Fibroblast of peridontal ligament (primary cell): ENCODE results near the gene DNAL4.
"Not testable (repeated sequence)": the region's sequence is repeated elsewhere in the genome, so short reads cannot be mapped to it uniquely, and the experiment has no call there.

Experiments used
- DNase-seq: peaks from one replicate; pipeline ENCODE4 v3.0.0-alpha.2; 2010; ENCODE audit errors: extremely low read depth

The DNAL4 gene

DNA sequence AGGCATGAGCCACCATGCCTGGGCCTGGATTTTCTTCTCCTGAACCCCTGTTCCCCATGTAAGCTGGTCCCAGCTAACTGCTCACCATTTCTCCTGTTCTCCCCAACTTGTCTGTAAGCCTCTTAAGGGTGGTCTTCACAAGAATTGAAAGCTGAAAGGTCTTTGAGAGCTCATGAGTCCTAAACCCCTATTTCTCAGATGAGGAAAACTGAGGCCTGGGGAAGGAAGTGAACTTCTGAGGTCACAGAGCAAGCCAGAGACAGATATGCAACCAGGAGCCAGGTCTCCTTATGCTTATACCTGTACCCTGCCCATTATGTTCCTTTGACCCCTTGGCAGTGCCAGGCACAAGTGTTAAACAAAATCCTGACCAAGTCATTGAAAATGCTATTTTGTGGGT lies 33.6 kb upstream of the DNAL4 start:
- no peak for DNase-seq

DNA sequence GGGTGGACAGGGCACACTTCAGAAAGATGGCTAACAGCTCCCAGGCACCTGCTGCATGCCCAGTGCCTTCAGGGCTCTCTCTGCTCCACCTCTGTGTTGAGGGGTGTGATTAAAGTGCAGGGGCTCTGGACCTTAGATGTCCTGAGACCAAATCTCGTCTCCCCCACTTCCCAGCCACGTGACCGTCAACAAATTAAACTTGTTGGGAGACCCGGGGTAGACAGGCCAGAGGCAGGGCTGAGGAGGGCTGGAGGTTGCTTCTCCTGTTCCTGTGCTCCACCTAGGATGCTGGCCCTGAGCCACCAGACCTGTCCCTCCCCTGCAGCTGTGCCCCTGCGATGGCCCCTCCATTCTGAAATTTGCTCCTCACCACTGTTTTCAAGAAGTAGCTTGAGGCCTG lies 32.9 kb upstream of the DNAL4 start:
- no peak for DNase-seq

DNA sequence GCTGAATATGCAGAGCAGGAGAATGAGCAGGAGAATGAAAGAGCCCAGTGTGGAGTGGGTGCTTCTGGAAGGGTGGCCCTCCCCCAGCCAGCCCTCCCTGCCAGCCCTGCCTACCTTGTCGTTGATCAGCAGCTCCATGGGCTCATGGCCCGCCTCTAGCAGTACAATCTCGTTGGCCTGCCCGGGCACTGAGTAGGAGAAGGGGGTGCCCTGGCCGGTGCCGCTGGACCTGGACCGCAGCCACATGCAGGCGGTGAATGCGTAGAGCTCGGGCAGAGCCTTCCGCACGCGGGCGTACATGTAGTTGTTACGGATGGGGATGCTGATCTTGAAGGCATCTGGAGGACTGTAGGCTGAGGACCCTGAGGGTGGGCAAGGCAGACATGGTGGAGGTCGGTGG lies 32.4 kb upstream of the DNAL4 start:
- no peak for DNase-seq

DNA sequence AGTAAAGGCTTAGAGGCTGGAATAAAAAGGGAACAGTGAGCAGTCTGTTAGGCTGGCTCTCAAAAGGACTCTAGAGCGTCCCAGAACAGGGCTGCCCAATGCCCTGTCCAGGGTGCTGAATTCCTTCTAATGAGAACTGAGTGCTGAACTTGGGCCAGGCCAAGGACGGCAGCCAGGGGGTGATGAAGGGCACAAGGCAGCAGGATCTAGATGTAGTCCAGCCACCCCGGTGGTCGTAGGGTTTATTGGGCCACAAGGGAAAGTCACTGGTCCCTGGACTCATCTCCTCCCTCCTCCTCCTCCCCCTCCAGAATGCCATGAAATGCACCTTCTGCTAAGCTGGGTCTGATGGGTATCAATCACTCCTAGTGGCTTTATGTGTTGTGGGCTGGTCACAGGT lies 30.6 kb upstream of the DNAL4 start:
- peak; percentile 73 for DNase-seq

DNA sequence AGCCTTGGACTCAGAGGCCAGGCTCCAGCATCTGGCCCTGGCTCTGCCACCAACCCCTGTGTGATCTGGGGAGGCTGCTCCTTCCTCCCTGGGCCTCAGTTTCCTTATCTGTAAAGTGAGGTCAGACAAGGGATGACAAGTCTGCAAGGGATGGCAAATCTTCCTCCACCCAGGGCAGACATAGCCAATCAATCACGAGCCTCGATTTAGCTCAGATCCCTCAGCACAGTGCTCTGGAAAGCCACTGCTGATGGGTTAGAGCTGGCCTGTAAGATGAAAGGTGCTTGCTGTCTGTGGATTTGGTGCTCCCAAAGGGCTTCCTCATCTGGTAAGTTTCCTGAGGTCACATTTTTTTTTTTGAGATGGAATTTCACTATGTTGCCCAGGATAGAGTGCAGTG lies 29.7 kb upstream of the DNAL4 start:
- DNase-seq: no peak

DNA sequence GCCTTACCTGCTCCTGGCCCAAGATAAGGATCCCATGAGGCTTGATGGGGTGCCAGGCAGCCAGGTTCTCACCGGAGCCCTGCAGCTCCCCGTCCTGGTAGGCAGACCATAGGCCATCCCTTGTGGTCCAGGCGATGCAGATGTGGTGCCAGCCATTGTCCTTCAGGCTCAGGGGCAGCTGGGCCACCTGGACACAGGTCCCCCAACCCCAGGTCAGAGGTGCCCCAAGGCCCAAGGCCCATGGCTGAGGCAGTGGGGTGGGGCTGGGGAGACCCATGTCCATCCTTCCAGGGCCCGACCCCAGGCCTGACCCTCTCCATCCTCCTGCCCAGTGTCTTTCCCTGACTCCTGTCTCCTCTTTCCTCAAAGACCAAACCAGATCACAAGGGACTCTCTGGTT lies 29.1 kb upstream of the DNAL4 start:
- no peak for DNase-seq

DNA sequence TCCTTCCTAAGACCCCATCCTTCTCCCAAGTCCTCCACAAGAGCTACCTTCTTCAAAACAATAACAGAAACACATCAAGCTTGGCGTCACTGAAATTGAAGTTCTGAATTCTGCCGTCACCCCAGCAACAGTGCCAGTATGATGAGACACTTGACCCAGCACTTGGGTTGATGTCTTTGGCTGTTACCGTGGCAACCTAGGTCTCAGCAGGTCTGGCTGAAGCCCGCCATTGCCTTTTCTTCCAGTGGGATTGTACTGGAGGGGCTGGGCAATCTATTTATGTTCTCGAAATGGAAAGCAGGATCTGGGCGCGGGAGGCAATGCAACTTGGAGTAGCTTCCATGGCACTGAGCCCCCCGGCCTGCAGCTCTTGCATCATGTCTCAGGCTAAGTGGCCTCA lies 26.1 kb upstream of the DNAL4 start:
- no peak for DNase-seq

DNA sequence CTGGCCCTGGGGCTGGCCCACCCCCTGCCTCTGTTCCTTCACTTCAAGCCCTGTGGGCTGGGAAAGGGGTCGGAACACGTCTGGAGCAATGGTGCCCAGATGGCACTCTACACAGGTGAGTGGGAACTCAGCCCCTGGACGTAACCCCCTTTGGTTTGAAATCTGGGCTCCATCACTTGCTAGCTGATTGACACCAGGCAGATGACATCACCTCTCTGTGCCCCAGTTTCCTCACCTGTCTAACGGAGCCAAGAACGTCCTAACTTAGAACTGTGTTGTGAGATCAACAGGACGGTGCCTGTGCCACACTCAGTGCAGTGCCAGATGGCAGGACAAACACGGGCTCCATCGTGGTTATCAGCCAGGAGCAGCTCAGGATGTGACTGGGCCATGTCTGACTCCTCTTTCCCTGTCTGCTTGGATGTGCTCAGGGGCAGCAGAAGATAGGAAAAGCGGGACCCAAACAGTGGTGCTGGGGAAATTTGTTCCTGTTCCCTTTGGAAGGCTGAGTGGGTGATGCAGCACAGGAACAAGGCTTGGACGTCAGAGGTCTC lies 25.5 kb upstream of the DNAL4 start:
- DNase-seq: no peak

DNA sequence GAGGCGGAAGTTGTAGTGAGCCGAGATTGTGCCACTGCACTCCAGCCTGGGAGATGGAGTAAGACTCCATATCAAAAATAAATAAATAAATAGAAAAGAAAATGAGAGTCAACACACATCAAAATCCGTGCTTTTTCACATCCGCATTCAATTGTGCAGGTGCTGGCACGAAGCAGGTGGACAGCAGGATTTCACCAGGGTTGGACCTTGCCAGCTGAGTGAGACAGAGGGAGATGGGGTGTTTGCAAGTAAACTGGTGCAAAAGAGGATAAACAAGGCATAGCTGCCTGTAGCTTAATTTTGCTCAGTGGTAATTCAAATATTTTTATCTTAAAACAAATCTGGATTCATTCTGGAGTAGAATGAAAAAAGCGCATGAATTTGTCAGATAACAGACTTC lies 23.3 kb upstream of the DNAL4 start:
- DNase-seq: no peak

DNA sequence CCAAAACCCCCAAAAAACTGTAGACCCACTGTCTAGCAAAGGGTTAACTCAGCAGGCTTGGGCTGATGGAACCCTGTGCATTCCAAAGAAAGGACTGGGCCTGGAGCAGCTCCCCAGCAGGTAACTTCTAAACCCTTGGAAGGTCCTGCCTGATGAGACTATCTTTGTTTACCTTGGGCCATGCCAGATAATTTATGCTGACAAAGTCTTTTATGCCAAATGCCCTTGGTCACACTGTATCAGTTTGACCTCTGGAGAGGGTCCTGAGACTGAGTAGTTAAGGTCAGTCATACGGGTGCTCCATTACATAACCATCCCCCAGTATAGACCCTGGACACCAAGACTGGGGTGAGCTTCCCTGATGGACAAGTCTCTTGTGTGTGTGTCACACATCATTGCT lies 21.9 kb upstream of the DNAL4 start:
- no peak for DNase-seq

DNA sequence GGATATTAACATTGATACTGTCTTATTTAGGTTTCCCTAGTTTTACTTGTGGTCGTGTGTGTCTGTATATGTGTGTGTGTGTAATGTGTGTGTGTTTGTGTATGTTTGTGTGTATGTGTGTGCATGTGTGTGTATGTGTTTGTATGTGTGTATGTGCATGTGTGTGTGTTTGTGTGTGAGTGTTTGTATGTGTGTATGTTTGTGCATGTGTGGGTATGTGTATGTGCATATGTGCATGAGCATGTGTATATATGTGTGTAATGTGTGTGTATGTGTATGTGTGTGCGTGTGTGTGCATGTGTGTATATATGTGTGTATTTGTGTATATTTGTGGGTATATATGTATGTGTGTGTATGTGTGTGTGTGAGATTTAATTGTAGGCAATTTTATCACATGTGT lies 17.3 kb upstream of the DNAL4 start:
- DNase-seq: no peak

DNA sequence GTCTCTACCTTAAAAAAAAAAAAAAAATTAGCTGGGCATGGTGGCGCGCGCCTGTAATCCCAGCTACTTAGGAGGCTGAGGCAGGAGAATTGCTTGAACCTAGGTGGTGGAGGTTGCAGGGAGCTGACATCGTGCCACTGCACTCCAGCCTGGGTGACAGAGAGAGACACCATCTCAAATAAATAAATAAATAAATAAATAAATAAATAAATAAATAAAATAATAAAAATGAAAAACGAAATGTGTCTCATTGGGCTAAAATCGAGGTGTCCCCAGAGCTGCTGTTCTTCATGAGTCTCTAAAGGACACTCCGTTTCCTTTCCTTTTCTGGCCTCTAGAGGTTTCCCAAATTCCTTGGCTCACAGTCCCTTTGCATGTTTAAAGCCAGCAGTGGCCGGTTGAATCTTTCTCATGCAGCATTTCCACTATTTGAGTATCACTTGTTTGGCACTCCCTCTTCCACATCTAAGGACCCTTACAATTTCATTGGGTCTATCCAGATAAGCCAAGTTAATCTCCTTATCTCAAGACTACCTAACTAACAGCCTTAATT lies 11.2 kb upstream of the DNAL4 start:
- not testable (repeated sequence) for DNase-seq

DNA sequence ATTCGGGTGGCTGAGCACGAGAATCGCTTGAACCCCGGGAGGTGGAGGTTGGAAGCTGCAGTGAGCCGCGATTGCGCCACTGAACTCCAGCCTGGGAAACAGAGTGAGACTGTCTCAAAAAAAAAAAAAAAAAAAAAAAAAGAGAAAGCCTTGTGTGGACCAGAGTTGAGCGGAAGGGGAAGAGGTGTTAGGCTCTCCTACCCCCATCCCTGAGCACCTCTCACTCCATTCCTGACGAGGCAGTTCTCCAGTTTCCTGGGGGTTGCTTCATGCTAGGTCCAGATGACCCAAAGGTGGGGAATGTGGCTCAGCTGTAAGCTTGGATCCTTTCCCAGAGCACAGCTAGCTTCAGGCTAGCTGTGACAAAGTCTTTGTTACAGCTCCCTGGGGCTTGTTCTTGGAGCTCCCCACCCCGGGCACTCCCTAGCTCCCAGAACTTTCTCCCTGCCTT lies 8.8 kb upstream of the DNAL4 start:
- DNase-seq: peak; percentile 77

DNA sequence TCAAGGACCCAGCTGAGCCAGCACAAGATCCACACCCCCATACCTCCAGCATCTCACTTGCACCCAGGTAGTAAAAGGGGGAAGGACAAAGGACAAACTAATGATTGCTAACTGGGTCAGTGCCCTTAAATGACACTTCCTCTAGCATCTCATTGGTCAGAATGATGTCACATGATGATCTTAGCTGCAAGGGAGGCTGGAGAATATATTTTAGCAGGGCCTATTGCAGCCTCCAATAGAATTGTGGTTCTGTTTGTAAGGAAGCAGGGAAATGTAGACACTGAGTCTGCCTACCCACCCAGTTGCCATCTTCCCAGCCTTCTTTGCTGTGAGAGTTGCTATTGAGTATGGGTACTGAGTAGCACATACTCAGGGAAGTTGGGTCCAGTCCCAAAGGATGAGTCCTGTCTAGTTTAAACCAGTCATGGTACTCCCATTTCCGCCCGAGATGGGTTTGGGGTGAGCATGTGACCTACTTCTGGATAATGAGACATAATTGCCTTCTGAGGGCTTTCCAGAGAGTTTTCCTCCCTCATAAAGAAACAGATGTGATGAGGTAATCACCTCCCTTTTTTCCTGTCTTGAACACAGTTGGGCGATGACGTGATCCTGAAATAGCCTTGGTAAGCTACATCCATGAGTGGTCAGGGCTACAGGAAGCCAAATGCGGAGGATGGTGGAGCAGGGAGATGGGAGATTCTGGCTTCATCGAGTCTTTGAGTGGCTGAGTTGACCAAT lies 5.5 kb upstream of the DNAL4 start:
- DNase-seq: peak; percentile 64

DNA sequence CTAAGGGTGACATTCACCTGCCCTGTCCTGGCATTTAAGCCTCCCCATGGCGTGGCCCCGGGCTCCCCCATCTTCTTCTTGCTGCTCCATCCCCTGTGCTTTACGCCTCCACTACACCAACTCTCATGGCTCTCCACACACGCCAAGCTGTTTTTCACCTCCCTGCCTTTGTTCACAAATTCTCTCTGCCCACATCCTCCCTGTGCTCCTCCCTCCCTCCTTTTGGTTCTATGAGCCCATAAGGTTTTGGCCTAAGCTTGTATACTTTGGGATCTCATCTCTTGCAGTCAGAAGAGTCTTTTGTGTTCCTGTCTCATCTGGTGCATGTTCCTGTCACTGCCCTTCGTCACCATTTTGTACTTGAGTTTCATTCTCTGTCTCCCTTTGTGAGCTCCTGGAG lies 4.6 kb upstream of the DNAL4 start:
- no peak for DNase-seq

DNA sequence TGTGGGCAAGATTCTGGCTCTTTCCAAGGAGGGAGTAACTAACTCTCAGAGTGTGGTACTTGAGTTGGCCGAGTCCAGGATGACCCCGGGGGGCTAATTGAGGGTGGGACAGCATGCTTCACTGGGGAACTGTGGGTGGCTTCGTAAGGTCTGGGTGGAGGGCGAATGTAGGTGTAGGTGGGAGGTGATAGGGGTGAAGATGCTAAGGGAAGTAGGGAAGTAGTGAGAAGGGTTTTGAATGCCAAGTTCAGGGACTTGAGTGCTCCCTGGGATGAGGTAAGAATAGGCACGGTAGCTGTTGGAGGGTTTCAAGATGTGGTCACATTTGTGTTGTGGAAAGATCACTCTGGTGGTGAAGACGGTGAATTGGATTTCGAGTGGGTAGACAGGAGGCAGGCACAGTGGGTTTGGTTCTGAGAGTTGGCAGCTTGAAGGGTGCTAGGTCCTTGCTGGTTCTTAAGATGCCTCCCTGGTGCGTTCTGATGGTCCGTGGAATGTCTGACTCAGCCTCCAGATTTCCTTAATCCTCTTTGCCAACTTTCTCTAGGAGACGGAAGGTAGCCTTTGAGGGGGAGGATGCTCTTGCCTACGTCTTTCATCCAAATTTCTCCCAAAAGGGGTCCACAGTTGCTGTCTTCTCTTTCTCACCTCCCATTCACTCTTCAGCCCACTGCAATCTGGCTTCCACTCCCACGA lies 2.5 kb upstream of the DNAL4 start:
- DNase-seq: no peak

DNA sequence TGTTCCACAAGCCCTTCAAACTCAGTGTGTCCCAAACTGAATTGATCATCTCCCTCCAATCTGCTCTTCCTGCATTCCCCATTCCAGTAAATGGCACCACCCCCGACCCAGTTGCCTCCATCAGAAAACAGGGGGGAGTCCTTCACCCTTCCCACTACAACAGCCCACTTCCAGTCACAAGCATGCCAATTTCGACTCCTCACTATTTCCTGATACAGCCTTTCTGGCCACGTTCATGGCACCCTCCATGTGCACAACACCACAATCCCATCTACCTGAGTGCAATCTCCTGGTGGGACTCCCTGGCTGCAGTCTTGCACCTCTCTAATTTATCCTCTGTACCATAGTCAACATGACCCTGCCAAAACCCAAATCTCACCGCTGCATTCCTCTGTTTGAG lies 1.6 kb upstream of the DNAL4 start:
- no peak for DNase-seq

DNA sequence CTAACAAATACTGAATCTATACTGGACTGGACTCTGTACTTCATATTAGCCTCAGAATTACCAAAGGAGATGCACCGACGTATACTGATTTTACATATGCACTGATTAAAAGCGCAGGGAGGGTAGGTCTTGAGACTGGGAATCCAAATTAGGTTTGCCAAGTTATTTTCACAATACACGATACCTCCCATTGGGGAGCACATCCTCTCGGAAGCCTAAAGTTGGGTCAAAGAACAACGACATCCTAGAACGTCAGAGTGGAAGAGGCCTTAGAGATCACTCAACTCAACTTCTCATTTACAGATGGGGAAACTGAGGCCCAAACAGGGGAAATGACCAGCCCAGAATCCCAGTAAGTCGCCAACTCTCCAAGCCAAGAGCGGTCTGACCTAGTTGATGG lies 626 bp downstream of the DNAL4 start:
- DNase-seq: peak; percentile 11

DNA sequence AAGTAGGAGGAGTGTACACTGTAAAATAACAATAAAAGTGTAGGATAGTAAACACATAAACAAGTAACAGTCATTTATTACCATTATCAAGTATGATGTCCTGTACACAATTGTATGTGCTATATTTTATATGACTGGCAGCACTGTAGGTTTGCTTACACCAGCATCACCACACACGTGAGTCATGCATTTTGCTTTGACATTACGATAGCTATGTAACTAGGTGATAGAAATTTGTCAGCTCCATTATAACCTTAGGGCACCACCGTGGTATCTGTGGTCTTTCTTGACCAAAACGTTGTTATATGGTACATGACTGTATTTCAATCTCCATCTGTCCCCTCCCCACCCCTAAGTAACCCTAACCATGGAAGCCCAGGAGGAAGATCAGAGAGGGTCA lies 1.1 kb downstream of the DNAL4 start:
- no peak for DNase-seq

DNA sequence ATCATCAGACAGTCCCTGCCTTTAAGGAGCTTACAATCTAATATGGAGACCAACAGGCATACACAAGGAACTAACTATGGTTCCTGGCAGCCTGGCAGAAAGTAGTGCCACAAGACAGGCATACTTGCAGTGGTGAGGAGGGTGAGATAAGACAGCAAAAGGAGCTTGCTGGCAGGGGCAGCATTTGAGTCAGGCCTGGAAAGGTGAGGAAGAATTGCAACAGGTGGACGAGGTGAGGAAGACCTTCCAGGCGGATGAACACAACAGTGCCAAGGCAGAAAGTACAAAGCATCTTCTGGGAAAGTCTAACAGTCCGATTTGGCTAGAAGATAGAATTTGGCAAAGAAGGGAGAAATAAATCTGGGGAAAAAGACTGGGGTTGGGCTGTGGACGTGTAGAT lies 4.3 kb downstream of the DNAL4 start:
- DNase-seq: no peak

DNA sequence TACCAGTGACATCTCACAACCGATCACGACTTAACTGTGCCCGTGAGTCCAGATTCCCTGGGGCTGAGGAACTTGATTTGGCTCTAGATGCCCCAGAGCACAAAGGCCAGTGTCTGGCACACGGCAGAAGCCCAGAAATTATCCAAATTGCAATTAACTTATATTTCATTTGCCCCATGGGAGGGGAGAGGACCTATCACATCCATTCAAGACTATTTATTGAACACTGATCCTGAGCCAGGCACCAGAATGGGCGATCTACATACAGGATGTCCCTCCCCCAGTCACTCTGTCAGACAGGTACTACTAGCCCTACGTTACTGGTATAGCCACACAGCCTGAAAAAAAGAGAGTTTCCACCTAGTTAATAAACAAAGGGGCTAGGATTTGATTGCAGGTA lies 5.1 kb downstream of the DNAL4 start:
- no peak for DNase-seq

DNA sequence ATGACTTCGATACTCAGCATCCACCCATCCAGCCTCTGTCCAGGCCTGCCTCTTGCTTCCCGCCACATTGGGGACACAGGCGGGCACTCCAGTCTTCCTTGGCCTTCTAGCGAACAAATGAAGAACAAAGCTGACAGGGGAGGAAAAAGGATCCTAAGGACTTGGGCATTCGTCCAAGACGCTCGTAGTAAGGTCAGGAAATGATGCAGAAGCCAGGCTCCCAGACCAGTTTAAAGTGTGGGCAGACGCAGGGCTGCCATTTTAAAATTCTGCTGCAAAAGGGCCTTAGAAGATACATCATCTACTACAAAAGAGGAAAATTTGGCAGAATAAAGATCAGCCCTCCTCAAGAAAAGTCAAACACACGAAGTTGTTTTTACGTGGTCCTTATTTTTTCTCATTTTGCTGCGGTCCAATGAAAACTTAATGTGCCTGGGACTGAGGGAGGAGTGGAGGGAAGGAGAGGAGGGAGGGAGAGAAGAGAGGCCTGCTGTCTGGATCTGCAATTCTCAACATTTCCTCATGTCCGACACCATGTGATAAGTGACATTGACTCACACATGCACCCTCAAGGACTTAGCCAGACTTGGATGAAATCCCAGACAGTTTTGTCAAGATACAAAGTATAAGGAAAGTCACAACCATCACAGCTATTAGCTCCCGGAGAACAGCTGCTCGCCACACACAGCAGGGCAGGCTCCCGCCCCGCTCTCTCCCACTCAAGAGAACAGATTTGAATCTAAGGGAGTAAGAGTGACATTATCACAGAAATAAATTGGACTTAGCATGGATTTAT lies 5.7 kb downstream of the DNAL4 start:
- peak; percentile 92 for DNase-seq
